ENCODE results near the gene CASP7. TPM values are rescaled to one million over a fixed set of nuclear protein-coding genes. Genes with fewer than 3 reads are reported as not detected.

The CASP7 gene
- total RNA-seq = 9.9 TPM
- long read RNA-seq, transcript CASP7-211 (7 exons, 2,467 nt) = minor isoform, 5 of 22 reads
- long read RNA-seq, transcript CASP7-203 (7 exons, 2,377 nt) = major isoform, 12 of 22 reads
- long read RNA-seq, partial matches to known transcripts = 0 of 22 reads
- long read RNA-seq, other reads (novel, unspliced or antisense) = 5 of 22 reads

- H3K27ac ChIP-seq (replicated peaks) = peak within 1 kb of the TSS; percentile 95
- H3K27me3 ChIP-seq (ENCODE audit: low read depth) = no peaks in the 10 kb centered on the region
- no peak for TF ChIP-seq CTCF (IDR thresholded peaks at IDR 0.05; ENCODE audit: borderline replicate concordance)
- intact Hi-C loops (cut with micrococcal nuclease) = no loop called here
- peak within 1 kb of the TSS; percentile 87 for H3K4me3 ChIP-seq
- peaks cover 28% of the 10 kb centered on the region for H3K4me1 ChIP-seq
- peaks cover 6% of the 10 kb centered on the region for H3K9me3 ChIP-seq (replicated peaks)
- H3K36me3 ChIP-seq = no peaks in the 10 kb centered on the region
- peak; percentile 82 for DNase-seq
These were observed at the start of gene CASP7 for GRCh38 chr10:113679463-113680189. Gene CASP7, plus strand, starts transcription at chr10:113679912. Its CDS starts 17,582 bp downstream, at chr10:113697494.

GRCh38 chr10:113630929-113631533, 48.7 kb upstream of the CASP7 start:
- peaks cover 84% of the 10 kb centered on the region for H3K4me1 ChIP-seq
- H3K36me3 ChIP-seq = peaks cover 65% of the 10 kb centered on the region
- no peak for TF ChIP-seq CTCF (IDR thresholded peaks at IDR 0.05; ENCODE audit: borderline replicate concordance)
- H3K4me3 ChIP-seq = no peak overlapping the region
- DNase-seq = no peak
- no peaks in the 10 kb centered on the region for H3K27me3 ChIP-seq (ENCODE audit: low read depth)
- peak overlapping the region; percentile 84 for H3K27ac ChIP-seq (replicated peaks)
- intact Hi-C loops (cut with micrococcal nuclease) = no loop called here
- peaks cover 6% of the 10 kb centered on the region for H3K9me3 ChIP-seq (replicated peaks)

- peaks cover 82% of the 10 kb centered on the region for H3K4me1 ChIP-seq
- peaks cover 6% of the 10 kb centered on the region for H3K9me3 ChIP-seq (replicated peaks)
- H3K4me3 ChIP-seq = no peak overlapping the region
- intact Hi-C loops (cut with micrococcal nuclease) = no loop called here
- no peak for TF ChIP-seq CTCF (IDR thresholded peaks at IDR 0.05; ENCODE audit: borderline replicate concordance)
- peaks cover 63% of the 10 kb centered on the region for H3K36me3 ChIP-seq
- H3K27me3 ChIP-seq (ENCODE audit: low read depth) = no peaks in the 10 kb centered on the region
- no peak for DNase-seq
- peak overlapping the region; percentile 47 for H3K27ac ChIP-seq (replicated peaks)
These were observed 47.9 kb upstream of the CASP7 start for GRCh38 chr10:113631684-113632367.

GRCh38 chr10:113639966-113640365, 39.7 kb upstream of the CASP7 start:
- no peak for DNase-seq
- TF ChIP-seq CTCF (IDR thresholded peaks at IDR 0.05; ENCODE audit: borderline replicate concordance) = no peak
- no peaks in the 10 kb centered on the region for H3K9me3 ChIP-seq (replicated peaks)
- H3K27ac ChIP-seq (replicated peaks) = peak overlapping the region; percentile 82
- H3K27me3 ChIP-seq (ENCODE audit: low read depth) = no peaks in the 10 kb centered on the region
- peaks cover 70% of the 10 kb centered on the region for H3K4me1 ChIP-seq
- no peak overlapping the region for H3K4me3 ChIP-seq
- peaks cover 16% of the 10 kb centered on the region for H3K36me3 ChIP-seq
- intact Hi-C loops (cut with micrococcal nuclease) = no loop called here

- no peaks in the 10 kb centered on the region for H3K27me3 ChIP-seq (ENCODE audit: low read depth)
- no peaks in the 10 kb centered on the region for H3K9me3 ChIP-seq (replicated peaks)
- intact Hi-C loops (cut with micrococcal nuclease) = no loop called here
- DNase-seq = no peak
- peak overlapping the region; percentile 82 for H3K27ac ChIP-seq (replicated peaks)
- TF ChIP-seq CTCF (IDR thresholded peaks at IDR 0.05; ENCODE audit: borderline replicate concordance) = no peak
- H3K36me3 ChIP-seq = peaks cover 16% of the 10 kb centered on the region
- H3K4me3 ChIP-seq = no peak overlapping the region
- peaks cover 71% of the 10 kb centered on the region for H3K4me1 ChIP-seq
These were observed 38.0 kb upstream of the CASP7 start for GRCh38 chr10:113641702-113642101.
